AG08396 (cell line): Measurements from ENCODE around the gene TRIM72.
"Not testable (repeated sequence)": the region's sequence is repeated elsewhere in the genome, so short reads cannot be mapped to it uniquely, and the experiment has no call there.

ENCODE experiments used
- DNase-seq: peaks from one replicate; pipeline ENCODE4 v3.0.0; 2012; ENCODE audit warnings: low spot score, mixed read lengths

TRIM72 gene

DNA sequence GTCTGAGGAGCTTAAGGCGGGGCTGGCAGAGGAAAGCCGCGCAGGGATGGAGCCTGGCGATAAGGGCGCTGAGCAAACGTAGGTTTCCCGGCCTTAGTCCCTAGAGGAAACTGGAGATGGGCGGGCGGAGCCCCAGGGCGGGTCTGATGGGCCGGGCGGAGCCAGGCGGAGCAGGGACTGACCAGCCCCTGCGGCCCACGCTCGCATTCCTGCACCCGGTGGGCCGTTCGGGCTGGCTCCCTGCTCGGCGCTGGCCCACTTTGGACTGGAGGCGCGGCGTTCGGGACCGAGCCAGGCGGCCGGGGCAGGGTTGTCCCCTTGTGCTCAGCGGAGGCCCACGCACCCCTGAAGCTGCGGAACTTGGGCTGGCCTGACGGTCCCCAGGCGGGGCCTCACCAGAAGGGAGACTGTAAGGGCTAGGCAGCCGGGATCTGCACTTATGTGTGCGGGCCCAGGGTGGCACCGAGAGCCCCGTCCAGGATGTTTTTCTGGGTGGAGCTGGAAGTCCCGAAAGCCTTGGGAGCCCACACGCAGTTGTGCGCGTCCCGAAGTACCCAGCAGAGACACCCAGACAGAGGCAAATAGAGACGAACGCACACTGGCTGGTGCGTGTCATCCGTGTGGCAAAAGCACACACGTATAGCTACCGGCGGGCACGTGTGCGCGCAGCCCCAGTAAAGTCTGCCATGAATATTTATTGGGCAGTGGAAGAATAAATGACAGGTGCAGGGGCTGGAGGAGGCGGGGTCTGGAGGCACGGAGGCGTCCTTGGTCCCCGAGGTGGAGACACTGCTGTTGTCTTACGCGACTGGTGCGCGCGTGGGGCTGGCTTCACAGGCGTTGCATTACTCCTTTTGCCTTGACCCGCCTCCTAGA is 1.6 kb downstream of the TRIM72 start:
- DNase-seq = peak; percentile 96

DNA sequence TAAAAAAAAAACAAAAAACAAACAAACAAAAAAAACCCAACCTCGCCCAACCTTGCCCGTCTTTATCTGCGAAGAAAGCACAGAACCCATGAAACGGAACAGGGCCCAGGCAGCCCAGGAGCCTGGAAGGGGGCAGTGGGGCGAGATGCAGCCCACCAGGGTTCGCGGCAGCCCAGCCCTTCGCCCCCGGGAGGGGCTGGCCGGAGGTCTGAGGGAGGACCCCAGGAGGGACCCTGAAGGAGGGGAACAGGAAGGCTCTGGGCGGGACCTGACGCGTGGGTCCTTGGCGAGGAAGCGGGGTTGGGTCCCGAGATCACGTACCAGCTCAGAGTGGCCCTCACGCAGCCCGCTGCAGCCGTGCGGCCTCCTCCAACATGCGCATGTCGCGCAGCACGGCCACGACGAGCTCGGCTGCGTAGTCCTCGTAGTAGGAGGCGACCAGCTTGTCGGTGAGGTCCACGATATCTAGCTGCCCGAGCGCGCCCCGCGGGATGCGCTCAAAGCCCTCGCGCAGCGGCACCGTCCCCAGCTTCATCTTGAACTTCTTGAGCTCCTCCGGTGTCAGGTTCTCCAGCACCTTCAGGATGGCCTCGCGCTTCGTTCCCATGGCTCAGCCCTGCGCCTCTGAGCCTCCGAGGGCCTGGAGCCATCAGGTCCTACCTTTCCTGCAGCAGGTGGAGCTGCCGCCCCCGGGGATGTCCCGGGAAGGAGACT is 2.7 kb downstream of the TRIM72 start, which contains the start of gene PYDC1:
PYDC1 (minus strand) TSS at position 714 of the 714 bp plus-strand sequence; CDS start at position 607, 107 bp downstream.
- DNase-seq = no peak

DNA sequence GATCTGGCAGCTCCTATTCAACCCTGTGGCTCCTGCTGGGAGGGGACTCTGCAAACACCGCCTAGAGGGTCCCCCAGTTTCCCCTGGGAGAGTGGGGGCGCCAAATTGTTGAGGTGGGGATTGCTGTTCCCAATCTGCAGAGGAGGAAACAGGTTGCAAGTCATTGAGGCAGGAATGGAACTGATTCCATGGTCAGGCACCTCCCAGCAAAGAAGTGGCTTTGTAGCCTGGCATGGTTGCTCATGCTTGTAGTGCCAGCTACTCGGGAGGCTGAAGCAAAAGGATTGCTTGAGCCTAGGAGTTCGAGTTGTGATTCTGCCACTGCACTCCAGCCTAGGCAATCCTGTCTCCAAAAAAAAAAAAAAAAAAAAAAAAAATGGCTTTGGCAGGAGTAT is 3.2 kb downstream of the TRIM72 start:
- DNase-seq = no peak

DNA sequence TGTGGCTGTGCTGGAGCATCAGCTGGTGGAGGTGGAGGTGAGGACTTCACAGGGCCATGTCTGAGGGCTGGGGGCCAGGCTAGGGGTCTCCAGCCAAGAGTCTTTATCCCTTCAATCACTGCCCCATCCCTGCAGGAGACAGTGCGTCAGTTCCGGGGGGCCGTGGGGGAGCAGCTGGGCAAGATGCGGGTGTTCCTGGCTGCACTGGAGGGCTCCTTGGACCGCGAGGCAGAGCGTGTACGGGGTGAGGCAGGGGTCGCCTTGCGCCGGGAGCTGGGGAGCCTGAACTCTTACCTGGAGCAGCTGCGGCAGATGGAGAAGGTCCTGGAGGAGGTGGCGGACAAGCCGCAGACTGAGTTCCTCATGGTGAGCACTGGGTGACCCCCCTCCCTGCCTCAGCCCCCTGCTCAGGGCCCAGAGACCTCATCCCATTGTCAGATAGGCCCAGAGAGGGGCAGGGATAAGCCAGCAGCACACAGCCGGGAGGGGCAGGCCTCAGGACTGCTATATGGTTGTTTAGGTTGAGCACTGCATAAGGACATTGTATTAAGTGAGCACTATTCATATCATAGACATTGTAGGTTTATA is 5.3 kb downstream of the TRIM72 start:
- no peak for DNase-seq

DNA sequence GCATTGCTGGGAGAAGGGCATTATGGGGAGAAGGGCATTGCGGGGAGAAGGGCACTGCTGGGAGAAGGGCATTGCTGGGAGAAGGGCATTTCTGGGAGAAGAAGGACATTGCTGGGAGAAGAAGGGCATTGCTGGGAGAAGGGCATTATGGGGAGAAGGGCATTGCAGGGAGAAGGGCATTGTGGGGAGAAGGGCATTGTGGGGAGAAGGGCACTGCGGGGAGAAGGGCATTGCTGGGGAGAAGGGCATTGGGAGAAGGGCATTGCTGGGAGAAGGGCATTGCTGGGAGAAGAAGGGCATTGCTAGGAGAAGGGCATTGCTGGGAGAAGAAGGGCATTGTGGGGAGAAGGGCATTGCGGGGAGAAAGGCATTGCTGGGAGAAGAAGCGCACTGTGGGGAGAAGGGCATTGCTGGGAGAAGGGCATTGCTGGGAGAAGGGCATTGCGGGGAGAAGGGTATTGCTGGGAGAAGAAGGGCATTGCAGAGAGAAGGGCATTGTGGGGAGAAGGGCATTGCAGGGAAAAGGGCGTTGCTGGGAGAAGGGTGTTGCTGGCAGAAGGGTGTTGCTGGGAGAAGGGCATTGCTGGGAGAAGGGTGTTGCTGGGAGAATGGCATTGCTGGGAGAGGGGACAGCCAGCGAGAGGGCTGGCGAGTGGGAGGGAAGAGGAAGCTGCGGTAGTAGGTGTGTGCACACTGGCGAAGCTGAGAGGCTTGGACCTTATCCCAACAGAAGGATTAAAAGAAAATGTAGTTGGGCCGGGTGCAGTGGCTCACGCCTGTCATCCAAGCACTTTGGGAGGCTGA is 7.6 kb downstream of the TRIM72 start:
- no peak for DNase-seq

DNA sequence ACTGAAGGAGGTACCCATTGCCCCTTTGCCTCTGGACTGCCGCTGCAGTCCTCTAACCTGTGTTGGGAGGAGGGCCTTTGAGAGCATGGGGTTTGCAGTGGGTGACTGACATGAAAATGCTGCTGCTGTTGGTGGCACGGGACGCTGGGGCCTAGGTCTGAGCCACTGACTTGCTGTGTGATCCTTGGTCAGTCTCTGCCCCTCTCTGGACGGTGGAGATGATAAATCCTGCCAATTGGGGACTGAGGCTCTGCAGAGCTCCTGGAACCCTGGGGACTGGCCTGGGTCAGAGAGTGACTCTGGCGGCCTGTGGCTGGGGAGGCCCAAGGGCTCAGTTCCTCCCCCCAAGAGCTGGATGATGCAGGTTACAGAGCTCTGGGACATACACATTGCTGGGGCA is 9.1 kb downstream of the TRIM72 start:
- DNase-seq = peak; percentile 5

DNA sequence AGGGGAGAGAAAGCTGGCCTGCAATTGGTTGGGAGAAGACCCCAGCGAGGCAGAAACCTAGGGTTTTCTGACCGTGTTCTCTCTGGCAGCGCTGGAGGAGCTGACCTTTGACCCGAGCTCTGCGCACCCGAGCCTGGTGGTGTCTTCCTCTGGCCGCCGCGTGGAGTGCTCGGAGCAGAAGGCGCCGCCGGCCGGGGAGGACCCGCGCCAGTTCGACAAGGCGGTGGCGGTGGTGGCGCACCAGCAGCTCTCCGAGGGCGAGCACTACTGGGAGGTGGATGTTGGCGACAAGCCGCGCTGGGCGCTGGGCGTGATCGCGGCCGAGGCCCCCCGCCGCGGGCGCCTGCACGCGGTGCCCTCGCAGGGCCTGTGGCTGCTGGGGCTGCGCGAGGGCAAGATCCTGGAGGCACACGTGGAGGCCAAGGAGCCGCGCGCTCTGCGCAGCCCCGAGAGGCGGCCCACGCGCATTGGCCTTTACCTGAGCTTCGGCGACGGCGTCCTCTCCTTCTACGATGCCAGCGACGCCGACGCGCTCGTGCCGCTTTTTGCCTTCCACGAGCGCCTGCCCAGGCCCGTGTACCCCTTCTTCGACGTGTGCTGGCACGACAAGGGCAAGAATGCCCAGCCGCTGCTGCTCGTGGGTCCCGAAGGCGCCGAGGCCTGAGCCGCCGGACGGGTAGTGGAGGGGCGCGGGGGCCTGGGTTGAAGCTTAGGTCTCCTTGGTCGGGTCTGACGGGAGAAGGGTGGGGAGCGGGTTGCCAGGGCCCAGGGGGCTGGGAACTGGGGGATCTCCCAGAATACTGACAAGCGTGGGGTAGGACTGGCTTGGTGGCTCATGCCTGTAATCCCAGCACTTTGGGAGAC is 10.4 kb downstream of the TRIM72 start:
- peak; percentile 11 for DNase-seq

DNA sequence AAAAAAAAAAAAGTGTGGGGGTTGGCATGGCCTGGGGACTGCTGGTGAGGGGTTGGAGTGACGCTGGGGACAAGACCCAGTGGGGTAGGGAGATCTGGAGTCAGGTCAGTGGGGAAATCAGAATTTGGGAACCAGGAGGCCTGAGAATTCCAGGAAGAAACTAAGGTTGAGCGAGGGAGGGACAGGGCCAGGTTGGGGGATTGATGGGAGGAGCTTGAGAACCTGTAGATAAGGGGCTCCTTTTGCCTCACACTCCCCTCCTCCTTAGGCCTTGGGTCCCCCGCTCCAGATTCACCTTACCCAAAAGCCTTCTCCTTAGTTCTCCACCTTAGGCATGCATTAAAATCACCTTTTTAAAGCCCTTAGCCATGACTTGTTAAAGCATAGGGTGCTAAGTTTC is 11.3 kb downstream of the TRIM72 start:
- no peak for DNase-seq

DNA sequence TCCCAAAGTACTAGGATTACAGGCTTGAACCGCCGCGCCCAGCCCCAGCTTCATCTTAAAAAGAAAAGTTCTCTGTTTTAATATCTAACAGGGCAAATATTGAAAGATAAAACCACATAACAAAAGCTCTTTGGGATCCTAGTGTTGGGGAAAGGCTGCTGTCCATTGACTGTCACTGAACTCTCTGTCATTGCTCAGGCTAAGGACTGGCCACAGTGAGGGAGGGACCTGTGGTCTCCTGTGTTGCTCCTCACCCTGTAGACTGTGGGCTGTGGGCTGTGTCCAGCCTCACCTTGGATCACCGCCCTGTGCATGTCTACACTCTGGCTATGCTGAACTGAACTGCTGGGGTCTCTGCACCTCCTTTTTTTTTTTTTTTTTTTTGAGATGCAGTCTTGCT is 14.3 kb downstream of the TRIM72 start:
- DNase-seq = no peak

DNA sequence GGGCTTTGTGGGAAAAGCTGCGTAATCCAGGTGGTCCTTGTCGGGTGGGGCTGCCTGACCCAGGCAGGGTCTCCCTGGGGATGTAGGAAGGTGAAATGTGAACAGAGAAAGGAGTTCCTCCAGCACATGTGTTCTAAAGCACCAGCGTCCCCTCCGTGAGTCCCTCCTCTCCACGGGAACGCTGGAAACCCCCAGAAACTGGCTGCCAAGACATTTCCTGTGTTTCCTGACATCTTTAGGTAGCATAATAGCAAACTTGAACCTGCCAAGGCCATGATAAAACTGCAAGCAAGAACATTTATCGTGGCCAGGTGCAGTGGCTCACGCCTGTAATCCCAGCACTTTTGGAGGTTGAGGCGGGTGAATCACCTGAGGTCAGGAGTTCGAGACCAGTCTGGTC is 15.6 kb downstream of the TRIM72 start:
- no peak for DNase-seq

DNA sequence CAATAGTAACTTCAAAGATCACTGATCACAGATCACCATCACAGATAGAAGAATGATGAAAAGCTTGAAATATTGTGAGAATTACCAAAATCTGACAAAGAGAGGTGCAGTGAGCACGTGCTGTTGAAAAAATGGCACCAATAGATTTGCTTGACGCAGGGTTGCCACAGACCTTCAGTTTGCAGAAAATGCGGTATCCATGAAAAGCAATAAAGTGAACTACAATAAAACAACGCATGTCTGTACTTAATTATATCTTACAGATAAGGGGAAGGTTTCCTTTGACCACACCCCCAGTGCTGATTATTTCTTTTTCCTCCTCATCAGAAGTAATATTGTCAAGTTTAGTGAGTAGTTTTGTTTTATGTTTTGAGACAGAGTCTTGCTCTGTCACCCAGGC is 24.1 kb downstream of the TRIM72 start:
- no peak for DNase-seq

DNA sequence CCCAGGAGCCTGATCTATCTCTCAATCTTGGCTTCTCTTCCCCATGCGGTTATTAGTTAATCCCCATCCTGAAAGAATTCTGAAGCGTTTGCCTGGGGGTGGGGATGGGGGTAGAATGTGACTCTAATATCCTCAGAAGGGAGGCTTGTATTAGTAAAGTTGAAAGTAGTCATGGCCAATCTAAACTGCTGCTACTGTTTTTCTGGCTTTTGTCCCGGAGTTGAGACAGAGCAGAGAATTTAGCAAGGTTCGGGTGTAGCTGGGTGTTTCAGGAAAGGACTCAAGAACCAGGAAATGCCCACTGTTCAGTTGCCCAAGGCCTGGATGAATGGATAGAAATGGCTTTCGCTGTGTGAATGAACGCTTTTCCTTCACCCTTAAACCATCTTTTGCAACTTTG is 28.3 kb downstream of the TRIM72 start:
- no peak for DNase-seq

DNA sequence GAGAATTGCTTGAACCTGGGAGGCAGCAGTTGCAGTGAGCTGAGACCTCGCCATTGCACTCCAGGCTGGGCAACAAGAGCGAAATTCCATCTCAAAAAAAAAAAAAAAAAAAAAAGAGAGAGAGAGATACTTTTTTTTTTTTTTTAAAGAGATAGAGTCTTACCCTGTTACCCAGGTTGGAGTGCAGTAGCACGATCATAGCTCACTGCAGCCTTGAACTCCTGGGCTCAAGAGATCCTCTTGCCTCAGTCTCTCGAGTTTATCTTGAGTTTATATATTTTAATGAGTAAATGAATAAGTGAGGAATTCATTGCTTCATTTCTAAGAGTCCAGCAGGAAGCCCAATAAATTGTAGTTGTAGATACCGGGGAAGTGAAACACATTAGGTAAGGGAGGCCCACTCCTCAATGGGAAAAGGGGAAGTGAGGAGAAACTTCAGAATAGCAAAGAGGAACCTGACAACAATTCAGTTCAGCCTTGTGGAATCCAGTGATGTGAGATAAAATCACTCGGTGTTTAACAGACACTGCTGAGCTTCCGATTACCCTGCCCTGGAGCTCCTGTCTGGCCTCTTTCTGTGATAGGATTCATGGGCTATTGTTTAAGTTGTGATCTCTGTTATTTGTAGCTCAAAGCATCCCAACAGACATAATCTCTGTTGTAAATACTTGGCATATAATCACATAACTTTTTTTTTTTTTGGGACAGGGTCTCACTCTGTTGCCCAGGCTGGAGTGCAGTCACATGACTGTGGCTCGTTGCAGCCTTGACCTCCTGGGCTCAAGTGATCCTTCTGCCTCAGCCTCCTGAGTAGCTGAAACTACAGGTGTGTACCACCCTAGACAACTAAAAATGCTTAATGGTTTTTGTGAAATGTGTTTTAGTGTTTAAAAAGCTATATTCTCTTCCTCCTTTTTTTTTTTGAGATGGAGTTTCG is 30.1 kb downstream of the TRIM72 start:
- no peak for DNase-seq

DNA sequence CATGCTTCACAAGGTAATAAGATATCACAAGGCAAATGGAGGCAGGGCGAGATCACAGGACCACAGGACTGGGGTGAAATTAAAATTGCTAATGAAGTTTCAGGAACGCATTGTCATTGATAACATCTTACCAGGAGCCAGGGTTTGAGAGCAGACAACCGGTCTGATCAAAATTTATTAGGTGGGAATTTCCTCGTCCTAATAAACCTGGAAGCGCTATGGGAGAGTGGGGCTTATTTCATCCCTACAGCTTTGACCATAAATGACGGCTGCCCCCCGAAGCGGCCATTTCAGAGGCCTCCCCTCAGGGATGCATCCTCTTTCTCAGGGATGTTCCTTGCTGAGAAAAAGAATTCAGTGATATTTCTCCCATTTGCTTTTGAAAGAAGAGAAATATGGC is 31.7 kb downstream of the TRIM72 start:
- not testable (repeated sequence) for DNase-seq

DNA sequence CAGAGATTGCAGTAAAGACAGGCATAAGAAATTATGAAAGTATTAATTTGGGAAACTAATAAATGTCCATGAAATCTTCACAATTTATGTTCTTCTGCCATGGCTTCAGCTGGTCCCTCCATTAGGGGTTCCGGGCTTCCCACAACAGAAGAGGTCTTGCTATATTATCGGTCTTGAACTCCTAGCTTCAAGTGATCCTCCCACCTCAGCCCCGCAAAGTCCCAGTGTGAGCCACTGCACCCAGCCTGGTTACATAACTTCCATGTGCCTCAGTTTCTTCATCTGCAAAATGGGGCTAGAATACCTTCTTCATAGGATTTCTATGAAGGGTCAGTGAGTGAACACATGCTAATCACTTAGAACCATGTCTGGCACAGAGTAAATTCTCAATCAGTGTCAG is 32.4 kb downstream of the TRIM72 start:
- no peak for DNase-seq

DNA sequence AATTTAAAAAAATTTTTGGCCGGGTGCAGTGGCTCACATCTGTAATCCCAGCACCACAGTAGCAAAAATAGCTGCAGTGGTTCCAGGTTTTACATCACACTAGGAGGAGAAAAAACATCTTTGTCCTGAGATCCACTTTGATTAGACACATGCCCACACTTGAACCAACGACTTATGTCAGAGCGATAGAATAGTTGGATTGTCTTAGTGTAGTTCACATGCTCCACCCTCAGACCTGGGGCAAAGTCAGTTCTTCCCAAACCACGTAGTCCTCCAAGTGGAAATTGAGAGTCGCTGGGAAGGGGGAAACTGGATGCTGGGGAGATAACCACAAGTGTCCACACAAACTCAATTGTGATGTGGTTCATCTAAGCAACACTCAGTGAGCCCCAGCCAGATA is 34.4 kb downstream of the TRIM72 start:
- no peak for DNase-seq

DNA sequence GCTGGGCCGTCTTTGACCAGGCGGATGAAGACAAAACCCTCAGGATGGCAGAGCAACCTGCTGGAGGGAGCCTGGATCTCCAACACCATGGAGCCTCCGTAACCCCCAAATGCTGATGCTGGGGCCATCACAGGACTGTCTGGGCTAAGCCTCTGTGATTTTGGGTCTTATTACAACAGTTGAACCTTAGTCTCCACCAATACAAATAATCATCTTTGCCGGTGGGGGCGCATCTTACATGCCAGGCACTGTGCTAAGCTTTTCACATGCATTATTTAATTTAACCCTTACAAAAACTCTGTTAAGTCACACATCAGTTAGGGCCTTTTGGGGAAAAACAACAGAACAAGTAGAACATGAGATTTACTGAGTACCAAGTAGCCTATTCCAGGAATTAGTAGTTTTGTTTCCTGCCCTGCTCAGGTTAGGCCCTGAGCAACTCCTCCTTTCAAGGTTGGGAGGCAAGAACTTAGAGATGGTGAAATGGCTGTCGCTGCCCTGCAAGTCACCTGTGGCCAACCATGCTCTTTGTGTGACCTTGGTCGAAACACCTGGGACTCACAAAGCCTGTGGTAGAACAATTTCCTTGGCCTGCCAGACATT is 37.0 kb downstream of the TRIM72 start:
- DNase-seq = no peak

DNA sequence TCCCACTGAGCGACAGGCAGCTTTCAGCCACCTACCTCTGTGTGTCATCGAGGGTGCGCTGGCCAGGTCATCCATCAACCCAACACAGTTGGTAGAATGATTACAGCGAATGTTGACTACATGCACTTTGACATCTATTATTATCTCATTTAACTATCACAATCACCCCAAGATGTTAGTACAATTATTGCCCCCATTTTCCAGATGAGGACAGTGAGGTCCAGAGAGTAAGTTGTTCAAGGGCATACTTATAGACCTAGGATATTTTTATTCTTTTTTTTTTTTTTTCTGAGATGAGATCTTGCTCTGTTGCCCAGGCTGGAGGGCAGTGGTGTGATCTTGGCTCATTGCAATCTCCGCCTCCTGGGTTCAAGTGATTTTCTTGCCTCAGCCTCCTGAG is 37.5 kb downstream of the TRIM72 start:
- DNase-seq = no peak

DNA sequence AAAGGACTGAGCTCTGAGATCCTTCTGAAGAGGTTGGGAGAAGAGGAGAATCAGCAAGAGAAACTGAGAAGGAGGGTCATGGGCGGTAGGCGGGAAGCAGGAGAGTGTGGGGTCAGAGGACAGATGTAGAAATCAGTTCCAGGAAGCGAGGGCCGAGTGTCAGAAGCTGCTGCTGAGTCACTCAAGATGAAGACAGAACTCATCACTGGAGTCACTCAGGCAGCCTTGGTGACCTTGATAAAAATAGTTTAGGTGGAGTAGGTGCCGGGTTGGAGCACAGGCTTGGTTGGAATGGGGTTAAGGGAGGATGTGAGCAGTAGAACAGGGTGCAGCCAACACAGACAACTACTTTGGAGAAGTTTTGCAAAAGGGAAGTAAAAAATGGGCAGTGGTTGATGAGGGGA is 39.7 kb downstream of the TRIM72 start:
- DNase-seq = no peak

DNA sequence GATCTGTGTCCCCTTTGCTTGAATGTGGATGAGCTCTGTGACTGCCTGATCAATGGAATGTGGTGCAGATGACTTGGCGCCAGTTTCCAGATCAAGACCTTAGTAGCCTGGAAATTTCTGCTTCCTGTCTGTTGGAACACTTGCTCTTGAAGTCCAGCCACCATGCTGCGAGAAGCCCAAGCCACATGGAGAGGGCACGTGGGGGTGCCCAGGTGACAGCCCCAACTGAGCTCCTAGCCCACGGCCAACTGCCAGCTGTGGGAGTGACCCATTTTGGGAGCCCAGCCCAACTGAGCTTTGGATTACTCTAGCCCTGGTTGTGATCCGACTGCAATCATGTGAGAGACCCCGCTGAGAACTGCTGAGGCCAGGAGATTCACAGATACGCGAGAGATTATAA is 42.5 kb downstream of the TRIM72 start:
- DNase-seq = no peak
